ENCODE data around the gene FBLN2.

Gene FBLN2

GRCh38 chr3:13673207-13673606 is 124.3 kb downstream of the FBLN2 start:
- Mint-ChIP-seq H3K9me3 (no peaks in the 10 kb centered on the region), H3K27me3 (ENCODE audit: low read depth, poor library complexity) (peaks cover 61% of the 10 kb centered on the region), H3K4me3 (no peak overlapping the region), H3K36me3 (ENCODE audit: low read depth) (no peaks in the 10 kb centered on the region), H3K27ac (no peak overlapping the region), H3K4me1 (no peaks in the 10 kb centered on the region)
- DNase-seq: no peak
- TF ChIP-seq CTCF (IDR thresholded peaks at IDR 0.05): no peak

- no peak for TF ChIP-seq CTCF (IDR thresholded peaks at IDR 0.05)
- no peaks in the 10 kb centered on the region for H3K36me3 Mint-ChIP-seq (ENCODE audit: low read depth)
- no peak overlapping the region for H3K27ac Mint-ChIP-seq
- H3K4me3 Mint-ChIP-seq: no peak overlapping the region
- no peaks in the 10 kb centered on the region for H3K9me3 Mint-ChIP-seq
- no peaks in the 10 kb centered on the region for H3K4me1 Mint-ChIP-seq
- H3K27me3 Mint-ChIP-seq (ENCODE audit: low read depth, poor library complexity): peaks cover 56% of the 10 kb centered on the region
- DNase-seq: no peak
These were observed 125.7 kb downstream of the FBLN2 start for GRCh38 chr3:13674538-13675185.

- no peaks in the 10 kb centered on the region for H3K36me3 Mint-ChIP-seq (ENCODE audit: low read depth)
- TF ChIP-seq CTCF (IDR thresholded peaks at IDR 0.05): no peak
- H3K9me3 Mint-ChIP-seq: no peaks in the 10 kb centered on the region
- no peak overlapping the region for H3K4me3 Mint-ChIP-seq
- no peak overlapping the region for H3K27ac Mint-ChIP-seq
- peaks cover 57% of the 10 kb centered on the region for H3K27me3 Mint-ChIP-seq (ENCODE audit: low read depth, poor library complexity)
- DNase-seq: no peak
- H3K4me1 Mint-ChIP-seq: no peaks in the 10 kb centered on the region
These were observed 127.6 kb downstream of the FBLN2 start for GRCh38 chr3:13676356-13677017.

GRCh38 chr3:13677272-13677671 is 128.3 kb downstream of the FBLN2 start:
- no peak for DNase-seq
- Mint-ChIP-seq H3K4me3 (no peak overlapping the region), H3K4me1 (no peaks in the 10 kb centered on the region), H3K27me3 (ENCODE audit: low read depth, poor library complexity) (peaks cover 49% of the 10 kb centered on the region), H3K36me3 (ENCODE audit: low read depth) (no peaks in the 10 kb centered on the region), H3K27ac (no peak overlapping the region), H3K9me3 (no peaks in the 10 kb centered on the region)
- no peak for TF ChIP-seq CTCF (IDR thresholded peaks at IDR 0.05)

GRCh38 chr3:13681931-13682330 is 133.0 kb downstream of the FBLN2 start:
- H3K4me3 Mint-ChIP-seq: no peak overlapping the region
- peaks cover 21% of the 10 kb centered on the region for H3K27me3 Mint-ChIP-seq (ENCODE audit: low read depth, poor library complexity)
- no peak for TF ChIP-seq CTCF (IDR thresholded peaks at IDR 0.05)
- peaks cover 31% of the 10 kb centered on the region for H3K4me1 Mint-ChIP-seq
- H3K36me3 Mint-ChIP-seq (ENCODE audit: low read depth): no peaks in the 10 kb centered on the region
- H3K27ac Mint-ChIP-seq: peak overlapping the region; percentile 61
- DNase-seq: no peak
- H3K9me3 Mint-ChIP-seq: no peaks in the 10 kb centered on the region

Data from nephron progenitor cell (in vitro differentiated cells).